Neural crest cell (in vitro differentiated cells): ENCODE measurements around the gene SORBS1. TPM values are rescaled to one million over a fixed set of nuclear protein-coding genes. Genes with fewer than 3 reads are reported as not detected.

ENCODE experiments used
- DNase-seq: peaks from one replicate; pipeline ENCODE4 v3.0.0; 2021; ENCODE audit warnings: low read depth, mixed read lengths, low spot score
- H3K27ac Mint-ChIP-seq: one replicate; pipeline ENCODE4 v1.8.0; 2021; ENCODE audit warnings: mild to moderate bottlenecking, mixed read lengths; ENCODE audit not compliant: unreplicated experiment
- H3K27me3 Mint-ChIP-seq: 2 replicates; pipeline ENCODE4 v1.8.0; 2021; ENCODE audit warnings: low read depth, mild to moderate bottlenecking, mixed read lengths
- H3K36me3 Mint-ChIP-seq: 2 replicates; pipeline ENCODE4 v1.8.0; 2021; ENCODE audit warnings: low read depth, mild to moderate bottlenecking, mixed read lengths
- H3K4me1 Mint-ChIP-seq: 2 replicates; pipeline ENCODE4 v1.8.0; 2021; ENCODE audit warnings: mixed read lengths
- H3K4me3 Mint-ChIP-seq: one replicate; pipeline ENCODE4 v1.8.0; 2021; ENCODE audit warnings: mild to moderate bottlenecking, mixed read lengths
- H3K9me3 Mint-ChIP-seq: 2 replicates; pipeline ENCODE4 v1.8.0; 2021; ENCODE audit warnings: mixed read lengths
- CTCF ChIP-seq: fragments of 200-600 bp; sonication (generic); conservative IDR thresholded peaks from 2 replicates; pipeline ENCODE4 v1.5.0; 2021; ENCODE audit warnings: antibody characterized with exemption, mild to moderate bottlenecking
- total RNA-seq: library from RNA; stranded (reverse); gene quantifications from 2 replicates; pipeline ENCODE4 v1.2.1, GENCODE V29; 2021

Gene SORBS1
- total RNA-seq, 1 donor from 2014 or later = 15.3 TPM

DNA sequence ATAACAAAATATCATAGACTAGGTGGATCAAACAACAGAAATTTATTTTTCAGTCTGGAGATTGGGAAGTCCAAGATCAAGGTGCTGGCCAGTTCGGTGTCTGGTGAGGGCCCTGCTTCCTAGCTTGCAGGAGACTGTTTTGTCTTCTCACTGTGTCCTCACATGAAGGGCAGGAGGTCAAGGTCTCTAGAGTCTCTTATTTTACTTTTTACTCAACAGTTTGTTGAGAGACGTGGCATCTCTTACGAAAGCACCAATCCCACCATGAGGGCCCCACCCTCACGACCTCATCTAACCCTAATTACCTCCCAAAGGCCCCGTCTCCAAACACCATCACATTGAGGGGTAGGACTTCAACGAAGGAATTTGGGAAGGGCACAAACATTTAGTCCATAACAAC, 41.2 kb upstream of the SORBS1 start:
- no peak for DNase-seq
- H3K9me3 Mint-ChIP-seq = no peaks in the 10 kb centered on the region
- no peak for TF ChIP-seq CTCF
- H3K27ac Mint-ChIP-seq = peak overlapping the region; percentile 64
- H3K4me3 Mint-ChIP-seq = no peak overlapping the region
- peaks cover under 1% of the 10 kb centered on the region for H3K36me3 Mint-ChIP-seq
- H3K4me1 Mint-ChIP-seq = peaks cover 10% of the 10 kb centered on the region
- no peaks in the 10 kb centered on the region for H3K27me3 Mint-ChIP-seq

DNA sequence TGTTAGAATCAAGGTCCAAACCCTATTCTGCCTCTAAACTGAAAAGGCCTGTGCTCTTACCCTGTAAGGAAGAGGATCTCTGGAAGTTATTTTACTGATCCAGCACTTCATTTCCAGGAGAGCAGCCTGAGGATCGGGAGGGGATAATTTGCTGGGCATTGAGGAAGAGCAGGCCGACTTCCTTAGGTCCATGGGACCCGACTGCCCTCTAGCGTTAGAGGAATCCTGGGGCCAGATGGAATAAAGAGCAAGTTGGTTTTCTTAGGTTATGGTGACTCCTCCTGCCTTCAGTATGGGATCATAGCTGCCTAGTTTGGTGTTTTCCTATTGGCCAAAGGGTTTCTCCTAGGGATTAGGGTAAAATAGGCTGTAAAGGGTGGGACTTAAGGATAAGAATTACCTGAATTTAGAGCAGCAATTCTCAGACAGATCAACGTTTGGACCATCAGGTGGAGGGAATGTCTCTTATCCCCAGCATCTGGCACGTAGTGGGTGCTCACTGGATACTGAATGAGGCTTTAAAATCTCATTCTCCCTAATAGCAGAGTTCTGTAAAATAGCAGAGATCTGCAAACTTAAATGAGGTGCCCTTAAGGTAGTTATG, 40.0 kb upstream of the SORBS1 start:
- TF ChIP-seq CTCF = peak; percentile 97
- Mint-ChIP-seq H3K4me1 (peaks cover 10% of the 10 kb centered on the region), H3K36me3 (no peaks in the 10 kb centered on the region), H3K27ac (no peak overlapping the region), H3K27me3 (no peaks in the 10 kb centered on the region), H3K4me3 (no peak overlapping the region), H3K9me3 (peaks cover 7% of the 10 kb centered on the region)
- peak; percentile 81 for DNase-seq

DNA sequence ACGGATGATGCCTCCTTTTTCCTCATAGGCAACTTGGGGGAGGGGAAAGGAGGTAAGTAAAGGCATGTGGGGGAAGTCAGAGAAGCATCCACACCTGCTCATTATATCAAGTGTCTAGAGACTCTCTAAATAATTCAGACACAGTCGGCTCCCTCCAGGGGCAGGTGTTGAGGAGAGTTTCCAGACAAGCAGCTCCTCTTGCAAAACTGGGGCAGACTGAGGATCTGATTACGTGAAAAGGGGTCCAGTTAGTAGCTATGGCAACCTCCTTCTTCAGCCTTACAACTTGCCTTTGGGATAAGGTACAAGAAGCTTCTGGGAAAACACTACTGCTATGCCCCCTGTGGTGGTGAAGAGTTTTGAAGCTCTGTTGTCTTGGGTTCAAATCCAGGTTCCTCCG, 39.0 kb upstream of the SORBS1 start:
- no peak for DNase-seq
- Mint-ChIP-seq H3K9me3 (peaks cover 7% of the 10 kb centered on the region), H3K27ac (no peak overlapping the region), H3K27me3 (no peaks in the 10 kb centered on the region), H3K4me1 (peaks cover 10% of the 10 kb centered on the region), H3K36me3 (no peaks in the 10 kb centered on the region), H3K4me3 (no peak overlapping the region)
- no peak for TF ChIP-seq CTCF

DNA sequence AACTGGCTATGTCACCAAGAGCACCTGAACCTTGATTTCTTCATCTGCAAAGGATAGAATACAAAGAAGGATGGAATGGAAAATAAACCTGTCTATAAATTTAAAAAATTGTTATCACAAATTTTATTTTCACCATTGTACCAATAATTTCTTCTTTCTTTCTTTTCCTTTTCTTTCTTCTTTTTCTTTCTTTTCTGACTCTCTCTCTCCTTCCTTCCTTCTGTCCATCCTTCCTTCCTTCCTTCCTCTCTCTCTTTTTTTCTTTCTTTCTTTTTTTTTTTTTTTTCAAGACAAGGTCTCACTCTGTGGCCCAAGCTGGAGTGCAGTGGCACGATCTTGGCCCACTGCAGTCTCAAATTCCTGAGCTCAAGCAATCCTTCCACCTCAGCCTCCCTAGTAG, 36.6 kb upstream of the SORBS1 start:
- Mint-ChIP-seq H3K27ac (no peak overlapping the region), H3K27me3 (no peaks in the 10 kb centered on the region), H3K4me3 (no peak overlapping the region), H3K4me1 (peaks cover 10% of the 10 kb centered on the region), H3K9me3 (peaks cover 7% of the 10 kb centered on the region), H3K36me3 (no peaks in the 10 kb centered on the region)
- DNase-seq = no peak
- TF ChIP-seq CTCF = no peak

DNA sequence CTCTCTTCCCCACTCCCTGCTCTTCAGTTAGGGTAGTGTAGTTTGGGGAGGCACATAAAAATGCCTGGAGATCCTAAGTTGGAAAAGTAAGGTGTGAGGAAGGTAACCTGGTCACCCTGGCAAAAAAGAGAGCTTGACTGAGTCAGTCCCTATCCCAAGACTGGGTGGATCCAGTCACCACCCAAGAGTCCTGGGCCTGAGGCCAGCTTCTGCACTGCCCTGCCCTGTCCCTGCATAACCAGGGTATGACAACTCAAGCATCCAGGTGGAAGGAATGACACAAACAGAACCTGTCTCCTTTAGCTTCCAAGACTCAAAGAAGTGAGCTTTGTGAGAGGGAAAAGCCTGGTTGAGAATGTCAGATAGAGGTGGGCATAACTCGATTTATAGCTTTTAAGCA, 26.9 kb upstream of the SORBS1 start:
- DNase-seq = no peak
- H3K27me3 Mint-ChIP-seq = peaks cover 2% of the 10 kb centered on the region
- H3K4me1 Mint-ChIP-seq = no peaks in the 10 kb centered on the region
- H3K27ac Mint-ChIP-seq = no peak overlapping the region
- H3K36me3 Mint-ChIP-seq = no peaks in the 10 kb centered on the region
- no peak for TF ChIP-seq CTCF
- no peaks in the 10 kb centered on the region for H3K9me3 Mint-ChIP-seq
- H3K4me3 Mint-ChIP-seq = no peak overlapping the region
